ENCODE data around the gene CXCL9.

DNA sequence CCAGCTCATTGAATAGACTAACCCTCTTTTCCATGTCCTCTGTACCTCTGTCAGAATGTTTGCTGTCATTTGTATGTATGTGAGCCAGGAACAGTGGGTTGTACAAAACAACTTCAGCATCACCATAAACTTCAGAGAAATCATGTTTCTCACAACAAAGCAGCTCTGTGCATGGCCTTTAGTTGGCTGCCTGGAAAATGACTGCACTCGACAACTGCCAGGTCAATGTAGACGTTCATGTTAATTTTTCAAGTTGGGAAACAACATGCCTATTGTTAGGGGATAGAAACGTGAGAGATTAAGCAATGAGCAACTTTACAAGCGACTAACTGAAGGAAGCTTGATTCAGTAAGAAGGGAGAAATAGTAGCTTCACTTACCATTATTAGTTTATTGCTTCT is 46.4 kb upstream of the CXCL9 start:
- TF ChIP-seq, protein P1, sequence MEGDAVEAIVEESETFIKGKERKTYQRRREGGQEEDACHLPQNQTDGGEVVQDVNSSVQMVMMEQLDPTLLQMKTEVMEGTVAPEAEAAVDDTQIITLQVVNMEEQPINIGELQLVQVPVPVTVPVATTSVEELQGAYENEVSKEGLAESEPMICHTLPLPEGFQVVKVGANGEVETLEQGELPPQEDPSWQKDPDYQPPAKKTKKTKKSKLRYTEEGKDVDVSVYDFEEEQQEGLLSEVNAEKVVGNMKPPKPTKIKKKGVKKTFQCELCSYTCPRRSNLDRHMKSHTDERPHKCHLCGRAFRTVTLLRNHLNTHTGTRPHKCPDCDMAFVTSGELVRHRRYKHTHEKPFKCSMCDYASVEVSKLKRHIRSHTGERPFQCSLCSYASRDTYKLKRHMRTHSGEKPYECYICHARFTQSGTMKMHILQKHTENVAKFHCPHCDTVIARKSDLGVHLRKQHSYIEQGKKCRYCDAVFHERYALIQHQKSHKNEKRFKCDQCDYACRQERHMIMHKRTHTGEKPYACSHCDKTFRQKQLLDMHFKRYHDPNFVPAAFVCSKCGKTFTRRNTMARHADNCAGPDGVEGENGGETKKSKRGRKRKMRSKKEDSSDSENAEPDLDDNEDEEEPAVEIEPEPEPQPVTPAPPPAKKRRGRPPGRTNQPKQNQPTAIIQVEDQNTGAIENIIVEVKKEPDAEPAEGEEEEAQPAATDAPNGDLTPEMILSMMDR (IDR thresholded peaks at IDR 0.05), result no peak
- TF ChIP-seq POLR2AphosphoS5 (IDR thresholded peaks at IDR 0.05), result no peak
